HEK293 (cell line): ENCODE measurements around the gene CMTM1.
A peak's percentile ranks its signal among the peaks of the same experiment; 100 is the strongest.

Experiments
- CTCF ChIA-PET: fragments of 350-600 bp; formaldehyde crosslinking; extraction: SDS; loops from one replicate; lab custom pipeline; 2021; ENCODE audit warnings: antibody characterized with exemption; lab: Yijun Ruan, JAX
- POLR2A ChIA-PET: fragments of 300-600 bp; formaldehyde crosslinking; extraction: SDS; loops from one replicate; lab custom pipeline; 2020; ENCODE audit warnings: antibody characterized with exemption, inconsistent platforms; lab: Yijun Ruan, JAX
- H3K27ac ChIP-seq: fragments of 200-500 bp; sonication (Bioruptor generic); 2 replicates; pipeline ENCODE4 v1.5.1; 2014; ENCODE audit warnings: low read depth, low read length, control low read depth, inconsistent platforms; ENCODE audit errors: extremely low read depth
- H3K36me3 ChIP-seq, 2 experiments: fragments of 200-500 bp in 1 of 2; sonication (Bioruptor generic) in 1 of 2; 1 replicate in 1 of 2; 2 replicates in 1 of 2; pipeline ENCODE4 v1.5.1; 2014 to 2017; ENCODE audit warnings: inconsistent platforms in 2 of 2, low read length in 2 of 2; ENCODE audit not compliant: control insufficient read depth in 2 of 2, insufficient read depth in 1 of 2
- H3K4me1 ChIP-seq: fragments of 200-500 bp; sonication (Bioruptor generic); 2 replicates; pipeline ENCODE4 v1.5.1; 2014; ENCODE audit warnings: mild to moderate bottlenecking, low read length, inconsistent platforms; ENCODE audit not compliant: control insufficient read depth, insufficient read depth
- H3K4me3 ChIP-seq: 2 replicates; pipeline ENCODE4 v1.5.1; 2011; ENCODE audit warnings: low read depth, mild to moderate bottlenecking, control low read depth, low read length, moderate library complexity
- H3K9me3 ChIP-seq: fragments of 200-500 bp; sonication (Bioruptor generic); 2 replicates; pipeline ENCODE4 v1.5.1; 2014; ENCODE audit warnings: low read depth, low read length, inconsistent platforms; ENCODE audit not compliant: control insufficient read depth, insufficient read depth
- ELK4 ChIP-seq: IDR thresholded peaks from 2 replicates; pipeline ENCODE4 v1.6.1; 2011; ENCODE audit warnings: mild to moderate bottlenecking, low read depth, low read length, borderline replicate concordance
- GLI2 ChIP-seq: fragments of 450-650 bp; formaldehyde crosslinking; IDR thresholded peaks from 2 replicates; pipeline ENCODE4; 2017; ENCODE audit warnings: missing biosample characterization, missing genetic modification characterization, low read depth, borderline replicate concordance
- GLIS1 ChIP-seq: fragments of 450-650 bp; formaldehyde crosslinking; IDR thresholded peaks from 2 replicates; pipeline ENCODE4 v1.5.1; 2016; ENCODE audit warnings: missing biosample characterization, missing genetic modification characterization
- OVOL3 ChIP-seq: fragments of 450-650 bp; formaldehyde crosslinking; IDR thresholded peaks from 2 replicates; pipeline ENCODE4 v1.5.1; 2016; ENCODE audit warnings: missing biosample characterization, missing genetic modification characterization
- RBAK ChIP-seq: fragments of 450-650 bp; formaldehyde crosslinking; IDR thresholded peaks from 2 replicates; pipeline ENCODE4 v1.5.1; 2016; ENCODE audit warnings: missing biosample characterization, missing genetic modification characterization
- TSHZ1 ChIP-seq: fragments of 450-650 bp; formaldehyde crosslinking; IDR thresholded peaks from 2 replicates; pipeline ENCODE4 v1.5.1; 2016; ENCODE audit warnings: missing biosample characterization, missing genetic modification characterization, borderline replicate concordance
- WT1 ChIP-seq: fragments of 450-650 bp; formaldehyde crosslinking; IDR thresholded peaks from 2 replicates; pipeline ENCODE4 v1.5.1; 2016; ENCODE audit warnings: missing biosample characterization, missing genetic modification characterization
- ZFP37 ChIP-seq: fragments of 450-650 bp; formaldehyde crosslinking; IDR thresholded peaks from 2 replicates; pipeline ENCODE4 v1.5.1; 2016; ENCODE audit warnings: missing biosample characterization, missing genetic modification characterization
- ZFP69B ChIP-seq: fragments of 450-650 bp; formaldehyde crosslinking; IDR thresholded peaks from 2 replicates; pipeline ENCODE4 v1.5.1; 2016; ENCODE audit warnings: missing biosample characterization, missing genetic modification characterization
- ZIC2 ChIP-seq: fragments of 450-650 bp; formaldehyde crosslinking; IDR thresholded peaks from 2 replicates; pipeline ENCODE4 v1.5.1; 2016; ENCODE audit warnings: missing biosample characterization, missing genetic modification characterization
- ZNF146 ChIP-seq: fragments of 450-650 bp; formaldehyde crosslinking; IDR thresholded peaks from 2 replicates; pipeline ENCODE4 v1.5.1; 2016; ENCODE audit warnings: missing biosample characterization, missing genetic modification characterization
- ZNF148 ChIP-seq: fragments of 450-650 bp; formaldehyde crosslinking; IDR thresholded peaks from 2 replicates; pipeline ENCODE4 v1.5.0; 2017; ENCODE audit warnings: missing biosample characterization, missing genetic modification characterization, borderline replicate concordance
- ZNF184 ChIP-seq: fragments of 450-650 bp; IDR thresholded peaks from 2 replicates; pipeline ENCODE4 v1.5.1; 2018; ENCODE audit warnings: missing biosample characterization, mild to moderate bottlenecking, missing genetic modification characterization
- ZNF24 ChIP-seq: fragments of 450-650 bp; formaldehyde crosslinking; IDR thresholded peaks from 2 replicates; pipeline ENCODE4 v1.5.1; 2016; ENCODE audit warnings: missing biosample characterization, missing genetic modification characterization
- ZNF266 ChIP-seq: fragments of 450-650 bp; formaldehyde crosslinking; IDR thresholded peaks from 2 replicates; pipeline ENCODE4 v1.5.1; 2016; ENCODE audit warnings: missing biosample characterization, missing genetic modification characterization, low read depth
- ZNF302 ChIP-seq: fragments of 450-650 bp; formaldehyde crosslinking; IDR thresholded peaks from 2 replicates; pipeline ENCODE4 v1.5.1; 2016; ENCODE audit warnings: missing biosample characterization, missing genetic modification characterization, low read depth
- ZNF510 ChIP-seq: fragments of 450-650 bp; formaldehyde crosslinking; IDR thresholded peaks from 2 replicates; pipeline ENCODE4 v1.5.1; 2018; ENCODE audit warnings: mild to moderate bottlenecking, missing genetic modification characterization, missing biosample characterization; ENCODE audit not compliant: insufficient replicate concordance
- ZNF513 ChIP-seq: fragments of 450-650 bp; IDR thresholded peaks from 2 replicates; pipeline ENCODE4 v1.5.1; 2018; ENCODE audit warnings: missing biosample characterization, missing genetic modification characterization
- ZNF555 ChIP-seq: fragments of 450-650 bp; formaldehyde crosslinking; conservative IDR thresholded peaks from 2 replicates; pipeline ENCODE4 v1.5.1; 2017; ENCODE audit warnings: missing biosample characterization, mild to moderate bottlenecking, missing genetic modification characterization, inconsistent platforms
- ZNF561 ChIP-seq: fragments of 450-650 bp; IDR thresholded peaks from 2 replicates; pipeline ENCODE4 v1.5.1; 2018; ENCODE audit warnings: missing biosample characterization, missing genetic modification characterization, borderline replicate concordance
- ZNF600 ChIP-seq: fragments of 450-650 bp; formaldehyde crosslinking; IDR thresholded peaks from 2 replicates; pipeline ENCODE4 v1.5.1; 2016; ENCODE audit warnings: missing biosample characterization, missing genetic modification characterization
- ZNF677 ChIP-seq: fragments of 450-650 bp; IDR thresholded peaks from 2 replicates; pipeline ENCODE4 v1.5.0; 2018; ENCODE audit warnings: missing biosample characterization, mild to moderate bottlenecking, missing genetic modification characterization, moderate library complexity
- ZNF830 ChIP-seq: fragments of 450-650 bp; IDR thresholded peaks from 2 replicates; pipeline ENCODE4 v1.5.0; 2018; ENCODE audit warnings: missing biosample characterization, missing genetic modification characterization, low read depth, mild to moderate bottlenecking, moderate library complexity

Gene CMTM1

GRCh38 chr16:66612422-66612821 is 46.2 kb downstream of the CMTM1 start:
- H3K4me3 ChIP-seq: no peak overlapping the region
- POLR2A ChIA-PET: no interaction called here
- CTCF ChIA-PET: interaction anchor here (0.6 to 1.0 kb wide), 2 partner anchors 41 to 206 kb away, joined by 3 read pairs; no protein-coding TSS in a partner anchor
- H3K27ac ChIP-seq: no peak overlapping the region
- H3K4me1 ChIP-seq: no peaks in the 10 kb centered on the region; the same call in 1 of the 2 replicates
- H3K36me3 ChIP-seq: peaks cover 5 to 77% of the 10 kb centered on the region in 2 experiments; a peak in 2 of 3 replicates
- H3K9me3 ChIP-seq: no peaks in the 10 kb centered on the region
- TF ChIP-seq ZFP37 (tag by site-specific recombination) (no peak), GLI2 (no peak), GLIS1 (tag by site-specific recombination) (no peak), ZNF830 (tag by site-specific recombination) (no peak), RBAK (no peak), ZIC2 (tag by site-specific recombination) (peak; percentile 42), ZNF600 (tag by site-specific recombination) (0 out of 2 replicates have a peak, but pooled peaks have one; percentile 14), ELK4 (no peak), ZNF677 (tag by site-specific recombination) (no peak), ZNF266 (tag by site-specific recombination) (no peak), ZNF184 (no peak), ZNF148 (no peak), ZNF555 (tag by site-specific recombination) (no peak), ZFP69B (tag by site-specific recombination) (no peak), ZNF146 (tag by site-specific recombination) (no peak), ZNF302 (no peak)

GRCh38 chr16:66614161-66614802 is 48.0 kb downstream of the CMTM1 start:
- H3K4me1 ChIP-seq: peaks cover 3% of the 10 kb centered on the region
- no peak overlapping the region for H3K27ac ChIP-seq
- ChIA-PET POLR2A (no interaction called here), CTCF (interaction anchor here (1.0 kb wide), 1 partner anchor 46 kb away, joined by 3 read pairs; no protein-coding TSS in a partner anchor)
- H3K36me3 ChIP-seq: peaks cover 5 to 84% of the 10 kb centered on the region in 2 experiments; a peak in 2 of 3 replicates
- H3K4me3 ChIP-seq: no peak overlapping the region
- no peaks in the 10 kb centered on the region for H3K9me3 ChIP-seq
- 0 out of 2 replicates have a peak, but pooled peaks have one; percentile 36 for TF ChIP-seq ZNF600 (tag by site-specific recombination)
- no peak for TF ChIP-seq ZNF24

- CTCF ChIA-PET: no interaction called here
- H3K4me3 ChIP-seq: no peak overlapping the region
- POLR2A ChIA-PET: no interaction called here
- TF ChIP-seq TSHZ1 (tag by site-specific recombination) (no peak), ZNF266 (tag by site-specific recombination) (no peak), ZNF561 (tag by site-specific recombination) (no peak), ZFP69B (tag by site-specific recombination) (no peak), OVOL3 (tag by site-specific recombination) (no peak), ZNF510 (tag by site-specific recombination) (no peak), ZNF513 (tag by site-specific recombination) (no peak), WT1 (tag by site-specific recombination) (no peak)
- H3K4me1 ChIP-seq: peaks cover 13% of the 10 kb centered on the region
- H3K9me3 ChIP-seq: no peaks in the 10 kb centered on the region
- 0 out of 2 replicates have a peak overlapping the region, but pooled peaks have one; percentile 20 for H3K27ac ChIP-seq
- peaks cover 2 to 72% of the 10 kb centered on the region in 2 experiments; a peak in 2 of 3 replicates for H3K36me3 ChIP-seq
Observed at GRCh38 chr16:66616169-66616568, 49.9 kb downstream of the CMTM1 start.
